ENCODE results near the gene HSPA8. TPM values are rescaled to one million over a fixed set of nuclear protein-coding genes. Genes with fewer than 3 reads are reported as not detected.

HSPA8 gene
- total and polyA plus RNA-seq, 2 experiments from 2014 or later: 708 to 2,414 TPM

GRCh38 chr11:123051146-123051545, 10.8 kb downstream of the HSPA8 start:
- Histone ChIP-seq H4K20me1 (ENCODE audit: insufficient read depth) (no peaks in the 10 kb centered on the region), H3K9me2 (ENCODE audit: insufficient read depth) (no peaks in the 10 kb centered on the region), H3K36me3 (ENCODE audit: low read depth) (peaks cover 18% of the 10 kb centered on the region), H3K4me2 (ENCODE audit: unreplicated experiment) (no peak overlapping the region), H3K9me3 (ENCODE audit: low read depth) (no peaks in the 10 kb centered on the region), H3K9ac (no peak overlapping the region), H3F3A (ENCODE audit: insufficient read depth) (peaks cover 43% of the 10 kb centered on the region), H3K27ac (no peak overlapping the region), H3K27me3 (replicated peaks; ENCODE audit: insufficient read depth) (no peaks in the 10 kb centered on the region), H3K4me3 (no peak overlapping the region), H3K79me2 (ENCODE audit: insufficient read depth) (no peaks in the 10 kb centered on the region), H2AFZ (no peak overlapping the region), H3K4me1 (ENCODE audit: insufficient read depth) (no peaks in the 10 kb centered on the region)
- no peak for TF ChIP-seq EZH2 (IDR thresholded peaks at IDR 0.05; ENCODE audit: insufficient read depth, poor library complexity, severe bottlenecking)
- no peak for TF ChIP-seq EZH2phosphoT487 (IDR thresholded peaks at IDR 0.05; ENCODE audit: insufficient read depth, low read depth)
- no peak for DNase-seq
- in situ Hi-C loops (cut with MboI): no loop called here
- WGBS, 2 experiments (ENCODE audit: low coverage in 1 of 2, low lambda C conversion rate in 2 of 2, missing lambda C conversion rate in 2 of 2): 85 to 88% methylated on average over 9 of the region's 9 CpGs

DNA sequence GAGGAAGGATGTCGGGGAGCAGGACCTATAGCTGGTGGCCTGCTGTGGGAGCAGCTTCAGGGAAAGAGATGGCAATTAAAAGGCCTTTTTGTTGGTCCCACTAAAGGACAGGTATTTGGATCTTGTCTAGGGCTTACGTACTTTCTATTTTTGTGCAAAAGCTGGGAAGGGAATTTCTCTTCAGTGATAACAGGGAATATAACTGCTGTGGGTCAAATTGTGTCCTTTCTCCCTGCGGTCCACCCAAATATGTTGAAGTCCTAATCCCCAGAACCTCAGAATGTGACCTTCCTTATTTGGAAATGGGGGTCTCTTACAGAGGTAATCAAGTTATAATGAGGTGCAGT, 14.0 kb downstream of the HSPA8 start:
- Histone ChIP-seq H3K27me3 (replicated peaks; ENCODE audit: insufficient read depth) (no peaks in the 10 kb centered on the region), H4K20me1 (ENCODE audit: insufficient read depth) (no peaks in the 10 kb centered on the region), H3K4me2 (ENCODE audit: unreplicated experiment) (no peak overlapping the region), H3K27ac (no peak overlapping the region), H3K79me2 (ENCODE audit: insufficient read depth) (no peaks in the 10 kb centered on the region), H3K9me3 (ENCODE audit: low read depth) (no peaks in the 10 kb centered on the region), H2AFZ (no peak overlapping the region), H3K9me2 (ENCODE audit: insufficient read depth) (no peaks in the 10 kb centered on the region), H3K4me1 (ENCODE audit: insufficient read depth) (no peaks in the 10 kb centered on the region), H3K36me3 (ENCODE audit: low read depth) (no peaks in the 10 kb centered on the region), H3F3A (ENCODE audit: insufficient read depth) (peaks cover 13% of the 10 kb centered on the region; the same call in 1 of the 2 replicates), H3K9ac (no peak overlapping the region), H3K4me3 (no peak overlapping the region)
- in situ Hi-C loops (cut with MboI): no loop called here
- TF ChIP-seq EZH2 (IDR thresholded peaks at IDR 0.05; ENCODE audit: insufficient read depth, poor library complexity, severe bottlenecking) (no peak), EZH2phosphoT487 (IDR thresholded peaks at IDR 0.05; ENCODE audit: insufficient read depth, low read depth) (no peak)
- 95 to 96% methylated on average over 3 of the region's 3 CpGs for WGBS, 2 experiments (ENCODE audit: low coverage in 1 of 2, low lambda C conversion rate in 2 of 2, missing lambda C conversion rate in 2 of 2)
- DNase-seq: no peak

GRCh38 chr11:123047266-123047946, 14.5 kb downstream of the HSPA8 start:
- Histone ChIP-seq H3K79me2 (ENCODE audit: insufficient read depth) (no peaks in the 10 kb centered on the region), H3K9ac (no peak overlapping the region), H3K36me3 (ENCODE audit: low read depth) (no peaks in the 10 kb centered on the region), H3K9me3 (ENCODE audit: low read depth) (no peaks in the 10 kb centered on the region), H2AFZ (no peak overlapping the region), H3K4me2 (ENCODE audit: unreplicated experiment) (no peak overlapping the region), H3F3A (ENCODE audit: insufficient read depth) (peaks cover 8% of the 10 kb centered on the region; the same call in 1 of the 2 replicates), H3K27me3 (replicated peaks; ENCODE audit: insufficient read depth) (no peaks in the 10 kb centered on the region), H3K4me3 (no peak overlapping the region), H4K20me1 (ENCODE audit: insufficient read depth) (no peaks in the 10 kb centered on the region), H3K9me2 (ENCODE audit: insufficient read depth) (no peaks in the 10 kb centered on the region), H3K4me1 (ENCODE audit: insufficient read depth) (no peaks in the 10 kb centered on the region), H3K27ac (no peak overlapping the region)
- TF ChIP-seq EZH2phosphoT487 (IDR thresholded peaks at IDR 0.05; ENCODE audit: insufficient read depth, low read depth) (no peak), EZH2 (IDR thresholded peaks at IDR 0.05; ENCODE audit: insufficient read depth, poor library complexity, severe bottlenecking) (no peak)
- in situ Hi-C loops (cut with MboI): no loop called here
- DNase-seq: no peak
- 86 to 87% methylated on average over 18 of the region's 18 CpGs for WGBS, 2 experiments (ENCODE audit: low coverage in 1 of 2, low lambda C conversion rate in 2 of 2, missing lambda C conversion rate in 2 of 2)

- DNase-seq: no peak
- H3K4me3 ChIP-seq: no peak overlapping the region
- no peaks in the 10 kb centered on the region for H3K9me2 ChIP-seq (ENCODE audit: insufficient read depth)
- in situ Hi-C loops (cut with MboI): no loop called here
- WGBS, 2 experiments (ENCODE audit: low coverage in 1 of 2, low lambda C conversion rate in 2 of 2, missing lambda C conversion rate in 2 of 2): 56 to 57% methylated on average over 5 of the region's 5 CpGs
- H3K79me2 ChIP-seq (ENCODE audit: insufficient read depth): no peaks in the 10 kb centered on the region
- H3K4me1 ChIP-seq (ENCODE audit: insufficient read depth): no peaks in the 10 kb centered on the region
- no peak overlapping the region for H3K4me2 ChIP-seq (ENCODE audit: unreplicated experiment)
- no peaks in the 10 kb centered on the region for H3K27me3 ChIP-seq (replicated peaks; ENCODE audit: insufficient read depth)
- H3K9ac ChIP-seq: no peak overlapping the region
- H3K9me3 ChIP-seq (ENCODE audit: low read depth): no peaks in the 10 kb centered on the region
- no peak for TF ChIP-seq EZH2 (IDR thresholded peaks at IDR 0.05; ENCODE audit: insufficient read depth, poor library complexity, severe bottlenecking)
- no peak for TF ChIP-seq EZH2phosphoT487 (IDR thresholded peaks at IDR 0.05; ENCODE audit: insufficient read depth, low read depth)
- no peak overlapping the region for H2AFZ ChIP-seq
- 0 out of 2 replicates have a peak, but pooled peaks cover under 1% of the 10 kb centered on the region for H3F3A ChIP-seq (ENCODE audit: insufficient read depth)
- no peak overlapping the region for H3K27ac ChIP-seq
- no peaks in the 10 kb centered on the region for H3K36me3 ChIP-seq (ENCODE audit: low read depth)
- no peaks in the 10 kb centered on the region for H4K20me1 ChIP-seq (ENCODE audit: insufficient read depth)
Measured at GRCh38 chr11:123046473-123047259, 15.3 kb downstream of the HSPA8 start.
